ENCODE data around the gene WNK1.
"Not testable (repeated sequence)": the region's sequence is repeated elsewhere in the genome, so short reads cannot be mapped to it uniquely, and the experiment has no call there.

The WNK1 gene

GRCh38 chr12:751999-752694, at the start of gene WNK1:
TSS of gene WNK1 (plus strand) at chr12:752579. CDS start at chr12:753566, 987 bp downstream.
- H3K27ac Mint-ChIP-seq: no peak within 1 kb of the TSS

GRCh38 chr12:704516-705242, 47.7 kb upstream of the WNK1 start:
- no peak for ATAC-seq (ENCODE audit: low read depth)

More at GRCh38 chr12:751999-752694, at the start of gene WNK1:
- peak; percentile 65 for ATAC-seq (ENCODE audit: low read depth)
- Mint-ChIP-seq H3K9me3 (no peaks in the 10 kb centered on the region), H3K4me1 (peaks cover 27% of the 10 kb centered on the region), H3K27me3 (no peaks in the 10 kb centered on the region), H3K36me3 (no peaks in the 10 kb centered on the region), H3K4me3 (no peak within 1 kb of the TSS)
- peak; percentile 94 to 95 for DNase-seq (ENCODE audit: low spot score in 2 of 2)

GRCh38 chr12:708084-708483, 44.3 kb upstream of the WNK1 start:
- not testable (repeated sequence) for H3K27ac Mint-ChIP-seq; H3K36me3 Mint-ChIP-seq; H3K9me3 Mint-ChIP-seq; H3K4me3 Mint-ChIP-seq; H3K27me3 Mint-ChIP-seq; H3K4me1 Mint-ChIP-seq; DNase-seq (ENCODE audit: low spot score in 2 of 2); ATAC-seq (ENCODE audit: low read depth)

More at GRCh38 chr12:704516-705242, 47.7 kb upstream of the WNK1 start:
- Mint-ChIP-seq H3K9me3 (peaks cover 9% of the 10 kb centered on the region), H3K36me3 (peaks cover 4% of the 10 kb centered on the region), H3K4me1 (peaks cover 6% of the 10 kb centered on the region), H3K27me3 (no peaks in the 10 kb centered on the region), H3K4me3 (no peak overlapping the region), H3K27ac (no peak overlapping the region)
- DNase-seq (ENCODE audit: low spot score in 2 of 2): no peak

- no peak for DNase-seq (ENCODE audit: low spot score in 2 of 2)
Measured at GRCh38 chr12:709455-710020, 42.8 kb upstream of the WNK1 start.

GRCh38 chr12:712172-712863, 40.1 kb upstream of the WNK1 start:
- Mint-ChIP-seq H3K27me3 (no peaks in the 10 kb centered on the region), H3K36me3 (no peaks in the 10 kb centered on the region), H3K4me3 (no peak overlapping the region), H3K27ac (no peak overlapping the region), H3K4me1 (peaks cover 4% of the 10 kb centered on the region), H3K9me3 (peaks cover 2% of the 10 kb centered on the region)
- ATAC-seq (ENCODE audit: low read depth) (no peak), DNase-seq (ENCODE audit: low spot score in 2 of 2) (no peak)

More at GRCh38 chr12:709455-710020, 42.8 kb upstream of the WNK1 start:
- peaks cover 3% of the 10 kb centered on the region for H3K4me1 Mint-ChIP-seq
- H3K27ac Mint-ChIP-seq: no peak overlapping the region
- no peak overlapping the region for H3K4me3 Mint-ChIP-seq
- H3K9me3 Mint-ChIP-seq: peaks cover 3% of the 10 kb centered on the region
- H3K27me3 Mint-ChIP-seq: no peaks in the 10 kb centered on the region
- no peak for ATAC-seq (ENCODE audit: low read depth)
- peaks cover 2% of the 10 kb centered on the region for H3K36me3 Mint-ChIP-seq

- Mint-ChIP-seq H3K9me3 (peaks cover 2% of the 10 kb centered on the region), H3K36me3 (no peaks in the 10 kb centered on the region), H3K27me3 (no peaks in the 10 kb centered on the region), H3K4me1 (peaks cover 4% of the 10 kb centered on the region), H3K27ac (no peak overlapping the region), H3K4me3 (no peak overlapping the region)
- no peak for ATAC-seq (ENCODE audit: low read depth)
- no peak for DNase-seq (ENCODE audit: low spot score in 2 of 2)
Measured at GRCh38 chr12:713281-713875, 39.0 kb upstream of the WNK1 start.

GRCh38 chr12:716506-716905, 35.9 kb upstream of the WNK1 start:
- H3K4me1 Mint-ChIP-seq: peaks cover 22% of the 10 kb centered on the region
- DNase-seq (ENCODE audit: low spot score in 2 of 2): no peak
- ATAC-seq (ENCODE audit: low read depth): no peak
- no peaks in the 10 kb centered on the region for H3K36me3 Mint-ChIP-seq
- no peak overlapping the region for H3K4me3 Mint-ChIP-seq
- H3K27ac Mint-ChIP-seq: no peak overlapping the region
- H3K27me3 Mint-ChIP-seq: no peaks in the 10 kb centered on the region
- H3K9me3 Mint-ChIP-seq: no peaks in the 10 kb centered on the region

- no peak for ATAC-seq (ENCODE audit: low read depth)
- H3K4me1 Mint-ChIP-seq: peaks cover 30% of the 10 kb centered on the region
Measured at GRCh38 chr12:718756-719102, 33.6 kb upstream of the WNK1 start.

GRCh38 chr12:720231-720941, 32.0 kb upstream of the WNK1 start:
- H3K36me3 Mint-ChIP-seq: no peaks in the 10 kb centered on the region
- no peak for DNase-seq (ENCODE audit: low spot score in 2 of 2)
- peak overlapping the region; percentile 83 for H3K27ac Mint-ChIP-seq
- peak overlapping the region; percentile 46 for H3K4me3 Mint-ChIP-seq
- no peaks in the 10 kb centered on the region for H3K27me3 Mint-ChIP-seq
- ATAC-seq (ENCODE audit: low read depth): no peak
- H3K4me1 Mint-ChIP-seq: peaks cover 38% of the 10 kb centered on the region
- no peaks in the 10 kb centered on the region for H3K9me3 Mint-ChIP-seq

More at GRCh38 chr12:718756-719102, 33.6 kb upstream of the WNK1 start:
- H3K36me3 Mint-ChIP-seq: no peaks in the 10 kb centered on the region
- H3K27ac Mint-ChIP-seq: peak overlapping the region; percentile 83
- DNase-seq (ENCODE audit: low spot score in 2 of 2): no peak
- H3K9me3 Mint-ChIP-seq: no peaks in the 10 kb centered on the region
- H3K27me3 Mint-ChIP-seq: no peaks in the 10 kb centered on the region
- no peak overlapping the region for H3K4me3 Mint-ChIP-seq

- Mint-ChIP-seq H3K4me1 (peaks cover 27% of the 10 kb centered on the region), H3K4me3 (no peak overlapping the region), H3K27ac (peak overlapping the region; percentile 54), H3K36me3 (no peaks in the 10 kb centered on the region), H3K27me3 (no peaks in the 10 kb centered on the region), H3K9me3 (no peaks in the 10 kb centered on the region)
- DNase-seq (ENCODE audit: low spot score in 2 of 2) (no peak), ATAC-seq (ENCODE audit: low read depth) (peak; percentile 47)
Measured at GRCh38 chr12:724194-724855, 28.1 kb upstream of the WNK1 start.

GRCh38 chr12:725076-725475, 27.3 kb upstream of the WNK1 start:
- Mint-ChIP-seq H3K9me3 (no peaks in the 10 kb centered on the region), H3K36me3 (no peaks in the 10 kb centered on the region), H3K27ac (no peak overlapping the region), H3K4me1 (peaks cover 24% of the 10 kb centered on the region), H3K27me3 (no peaks in the 10 kb centered on the region), H3K4me3 (no peak overlapping the region)
- ATAC-seq (ENCODE audit: low read depth) (no peak), DNase-seq (ENCODE audit: low spot score in 2 of 2) (no peak)

- Mint-ChIP-seq H3K27me3 (no peaks in the 10 kb centered on the region), H3K4me1 (peaks cover 16% of the 10 kb centered on the region), H3K27ac (peak overlapping the region; percentile 5), H3K4me3 (no peak overlapping the region), H3K36me3 (peaks cover 1% of the 10 kb centered on the region), H3K9me3 (peaks cover 2% of the 10 kb centered on the region)
- ATAC-seq (ENCODE audit: low read depth): no peak
- no peak for DNase-seq (ENCODE audit: low spot score in 2 of 2)
Measured at GRCh38 chr12:726281-727140, 25.9 kb upstream of the WNK1 start.
